MM.1S (cell line): Measurements from ENCODE around the gene CNTLN.
A peak's percentile ranks its signal among the peaks of the same experiment; 100 is the strongest.
"Not testable (repeated sequence)": the region's sequence is repeated elsewhere in the genome, so short reads cannot be mapped to it uniquely, and the experiment has no call there.

ENCODE experiments used
- DNase-seq: peaks from one replicate; pipeline ENCODE4 v3.0.0-alpha.2; 2015
- H2AFZ ChIP-seq: fragments of 300-600 bp; sonication (generic); 2 replicates; pipeline ENCODE4 v1.6.0; 2016; ENCODE audit warnings: antibody characterized with exemption, low read length
- H3F3A ChIP-seq: fragments of 300-600 bp; sonication (generic); 2 replicates; pipeline ENCODE4 v1.6.1; 2016; ENCODE audit warnings: mild to moderate bottlenecking, antibody characterized with exemption, low read length, moderate library complexity, mixed read lengths; ENCODE audit not compliant: insufficient read depth
- H3K27ac ChIP-seq: fragments of 300-600 bp; sonication (generic); 2 replicates; pipeline ENCODE4 v1.5.1; 2016; ENCODE audit warnings: mild to moderate bottlenecking, low read length
- H3K27me3 ChIP-seq: fragments of 300-600 bp; sonication (generic); replicated peaks from 2 replicates; pipeline ENCODE4 v1.6.0; 2016; ENCODE audit warnings: low read length; ENCODE audit not compliant: insufficient read depth
- H3K36me3 ChIP-seq: fragments of 300-600 bp; sonication (generic); replicated peaks from 2 replicates; pipeline ENCODE4 v1.6.1; 2016; ENCODE audit warnings: mild to moderate bottlenecking, low read length, mixed read lengths; ENCODE audit not compliant: insufficient read depth
- H3K4me1 ChIP-seq: fragments of 300-600 bp; sonication (generic); 2 replicates; pipeline ENCODE4 v1.6.1; 2016; ENCODE audit warnings: low read length, mixed read lengths
- H3K4me2 ChIP-seq: fragments of 300-600 bp; sonication (generic); 2 replicates; pipeline ENCODE4 v1.6.0; 2016; ENCODE audit warnings: low read depth, low read length
- H3K4me3 ChIP-seq: fragments of 300-600 bp; sonication (generic); 2 replicates; pipeline ENCODE4 v1.5.1; 2016; ENCODE audit warnings: low read length, mixed read lengths
- H3K79me2 ChIP-seq: fragments of 300-600 bp; sonication (generic); 2 replicates; pipeline ENCODE4 v1.6.1; 2016; ENCODE audit warnings: mixed run types, low read length, mixed read lengths
- H3K9ac ChIP-seq: fragments of 300-600 bp; sonication (generic); 2 replicates; pipeline ENCODE4 v1.6.1; 2016; ENCODE audit warnings: low read length, mixed read lengths
- H3K9me2 ChIP-seq: fragments of 300-600 bp; sonication (generic); replicated peaks from 2 replicates; pipeline ENCODE4 v1.6.1; 2016; ENCODE audit warnings: mild to moderate bottlenecking, low read length, mixed read lengths; ENCODE audit not compliant: insufficient read depth
- H3K9me3 ChIP-seq: fragments of 300-600 bp; sonication (generic); replicated peaks from 2 replicates; pipeline ENCODE4 v1.6.1; 2016; ENCODE audit warnings: mild to moderate bottlenecking, low read length, mixed read lengths; ENCODE audit not compliant: insufficient read depth
- H4K20me1 ChIP-seq: fragments of 300-600 bp; sonication (generic); 2 replicates; pipeline ENCODE4 v1.6.1; 2016; ENCODE audit warnings: mild to moderate bottlenecking, low read length, moderate library complexity, mixed read lengths; ENCODE audit not compliant: insufficient read depth
- CTCF ChIP-seq: fragments of 300-600 bp; sonication (generic); IDR thresholded peaks from 2 replicates; pipeline ENCODE4 v1.5.1; 2016; ENCODE audit warnings: antibody characterized with exemption, low read length, mixed read lengths
- EZH2 ChIP-seq: fragments of 300-600 bp; sonication (generic); optimal IDR thresholded peaks from 2 replicates; pipeline ENCODE3; 2017; ENCODE audit warnings: low read depth, mild to moderate bottlenecking, antibody characterized with exemption, low read length, mixed read lengths
- EZH2phosphoT487 ChIP-seq: fragments of 300-600 bp; sonication (generic); IDR thresholded peaks from 2 replicates; pipeline ENCODE4 v1.6.1; 2018; ENCODE audit warnings: antibody characterized with exemption, low read length

Gene CNTLN

GRCh38 chr9:17332115-17332514, 197.3 kb downstream of the CNTLN start:
- Histone ChIP-seq H3K27me3 (no peaks in the 10 kb centered on the region), H3F3A (no peaks in the 10 kb centered on the region), H2AFZ (no peak overlapping the region), H3K79me2 (no peaks in the 10 kb centered on the region), H4K20me1 (no peaks in the 10 kb centered on the region), H3K4me1 (no peaks in the 10 kb centered on the region), H3K4me2 (no peak overlapping the region), H3K4me3 (no peak overlapping the region), H3K9ac (no peak overlapping the region), H3K27ac (no peak overlapping the region), H3K9me3 (no peaks in the 10 kb centered on the region), H3K9me2 (no peaks in the 10 kb centered on the region), H3K36me3 (no peaks in the 10 kb centered on the region)
- TF ChIP-seq EZH2 (no peak), CTCF (no peak), EZH2phosphoT487 (no peak)
- no peak for DNase-seq

- Histone ChIP-seq H3K27me3 (no peaks in the 10 kb centered on the region), H3F3A (no peaks in the 10 kb centered on the region), H3K4me3 (no peak overlapping the region), H3K9me3 (no peaks in the 10 kb centered on the region), H4K20me1 (no peaks in the 10 kb centered on the region), H3K79me2 (no peaks in the 10 kb centered on the region), H3K9ac (no peak overlapping the region), H2AFZ (no peak overlapping the region), H3K27ac (no peak overlapping the region), H3K9me2 (no peaks in the 10 kb centered on the region), H3K4me2 (no peak overlapping the region), H3K4me1 (no peaks in the 10 kb centered on the region), H3K36me3 (no peaks in the 10 kb centered on the region)
- no peak for DNase-seq
- TF ChIP-seq EZH2phosphoT487, result no peak
These were observed 204.3 kb downstream of the CNTLN start for GRCh38 chr9:17339156-17339555.

GRCh38 chr9:17342696-17343095, 207.9 kb downstream of the CNTLN start:
- no peaks in the 10 kb centered on the region for H4K20me1 ChIP-seq
- H3K27ac ChIP-seq, result no peak overlapping the region
- TF ChIP-seq CTCF (no peak), EZH2 (no peak), EZH2phosphoT487 (no peak)
- H3K9me2 ChIP-seq, result no peaks in the 10 kb centered on the region
- DNase-seq, result no peak
- H3K4me1 ChIP-seq, result no peaks in the 10 kb centered on the region
- no peaks in the 10 kb centered on the region for H3K27me3 ChIP-seq
- H3K36me3 ChIP-seq, result no peaks in the 10 kb centered on the region
- H3K4me3 ChIP-seq, result no peak overlapping the region
- H3K79me2 ChIP-seq, result no peaks in the 10 kb centered on the region
- no peak overlapping the region for H3K4me2 ChIP-seq
- H3K9ac ChIP-seq, result no peak overlapping the region
- H2AFZ ChIP-seq, result no peak overlapping the region
- no peaks in the 10 kb centered on the region for H3F3A ChIP-seq
- no peaks in the 10 kb centered on the region for H3K9me3 ChIP-seq

GRCh38 chr9:17349831-17350230, 215.0 kb downstream of the CNTLN start:
- no peak for TF ChIP-seq EZH2phosphoT487
- no peak for TF ChIP-seq EZH2
- TF ChIP-seq CTCF, result no peak
- H3K9me2 ChIP-seq, result no peaks in the 10 kb centered on the region
- H4K20me1 ChIP-seq, result no peaks in the 10 kb centered on the region
- no peaks in the 10 kb centered on the region for H3K36me3 ChIP-seq
- H3K79me2 ChIP-seq, result no peaks in the 10 kb centered on the region
- no peaks in the 10 kb centered on the region for H3K27me3 ChIP-seq
- H3K9ac ChIP-seq, result no peak overlapping the region
- no peaks in the 10 kb centered on the region for H3F3A ChIP-seq
- DNase-seq, result peak; percentile 16
- H3K4me2 ChIP-seq, result no peak overlapping the region
- no peaks in the 10 kb centered on the region for H3K9me3 ChIP-seq
- H3K4me1 ChIP-seq, result no peaks in the 10 kb centered on the region
- H2AFZ ChIP-seq, result no peak overlapping the region
- no peak overlapping the region for H3K4me3 ChIP-seq
- no peak overlapping the region for H3K27ac ChIP-seq

- H3K36me3 ChIP-seq, H3K27ac ChIP-seq, H4K20me1 ChIP-seq, H3F3A ChIP-seq, H3K4me1 ChIP-seq, H3K4me3 ChIP-seq, H3K27me3 ChIP-seq, H3K4me2 ChIP-seq, H3K9me2 ChIP-seq, H3K79me2 ChIP-seq, H3K9me3 ChIP-seq, DNase-seq, H2AFZ ChIP-seq, H3K9ac ChIP-seq: not testable (repeated sequence)
These were observed 219.2 kb downstream of the CNTLN start for GRCh38 chr9:17354006-17354405.
